H1 (cell line): ENCODE results near the gene TIMM21.

Experiments used
- CEBPB ChIP-seq: IDR thresholded peaks from 2 replicates; pipeline ENCODE4 v1.6.1; 2012; ENCODE audit warnings: low read depth, low read length
- CHD2 ChIP-seq: IDR thresholded peaks from 2 replicates; pipeline ENCODE4 v1.6.1; 2012; ENCODE audit warnings: low read length, improper control_type of control experiment
- EP300 ChIP-seq, 2 experiments: IDR thresholded peaks; 1 replicate in 1 of 2; 2 replicates in 1 of 2; pipeline ENCODE4 v1.6.1; 2011 to 2012; ENCODE audit warnings: low read depth in 2 of 2, low read length in 2 of 2, mild to moderate bottlenecking in 2 of 2, borderline replicate concordance in 1 of 2, inconsistent platforms in 1 of 2, moderate library complexity in 1 of 2
- EZH2 ChIP-seq: fragments of 200-600 bp; sonication (generic); IDR thresholded peaks from 2 replicates; pipeline ENCODE4 v1.7.1; 2012; ENCODE audit warnings: low read depth, mild to moderate bottlenecking, moderate library complexity, low read length, inconsistent platforms; ENCODE audit not compliant: severe bottlenecking
- HDAC2 ChIP-seq, 2 experiments: fragments of 300-600 bp in 1 of 2; sonication (generic) in 1 of 2; IDR thresholded peaks; 2 replicates each; pipeline ENCODE4 v1.6.1; 2011 to 2012; ENCODE audit warnings: low read depth in 2 of 2, low read length in 2 of 2, mild to moderate bottlenecking in 2 of 2, moderate library complexity in 2 of 2, borderline replicate concordance in 1 of 2, inconsistent platforms in 1 of 2
- NRF1 ChIP-seq: IDR thresholded peaks from 2 replicates; pipeline ENCODE4 v1.6.1; 2011; ENCODE audit warnings: mild to moderate bottlenecking, low read depth, low read length, improper control_type of control experiment
- POLR2AphosphoS5 ChIP-seq: IDR thresholded peaks from 2 replicates; pipeline ENCODE4 v1.6.1; 2011; ENCODE audit warnings: low read depth, low read length
- RFX5 ChIP-seq: IDR thresholded peaks from 2 replicates; pipeline ENCODE4 v1.6.1; 2011; ENCODE audit warnings: low read depth, low read length, improper control_type of control experiment, borderline replicate concordance
- SRF ChIP-seq: IDR thresholded peaks from 2 replicates; pipeline ENCODE4 v1.6.1; 2011; ENCODE audit warnings: mild to moderate bottlenecking, low read depth, low read length, moderate library complexity
- SUZ12 ChIP-seq: fragments of 200-600 bp; sonication (generic); IDR thresholded peaks from 2 replicates; pipeline ENCODE4 v1.6.1; 2012; ENCODE audit warnings: mild to moderate bottlenecking, inconsistent platforms, low read length, moderate library complexity, mixed read lengths
- TF ChIP-seq, protein P1 (sequence below), 3 experiments: IDR thresholded peaks; 1 replicate in 2 of 3; 2 replicates in 1 of 3; pipeline versions ENCODE4 v1.5.1 to v1.6.1; 2011; ENCODE audit warnings: low read length in 3 of 3, mild to moderate bottlenecking in 3 of 3, inconsistent platforms in 2 of 3, low read depth in 1 of 3, moderate library complexity in 1 of 3; ENCODE audit not compliant: insufficient read depth in 1 of 3; ENCODE audit errors: control extremely low read depth in 1 of 3

DNA sequence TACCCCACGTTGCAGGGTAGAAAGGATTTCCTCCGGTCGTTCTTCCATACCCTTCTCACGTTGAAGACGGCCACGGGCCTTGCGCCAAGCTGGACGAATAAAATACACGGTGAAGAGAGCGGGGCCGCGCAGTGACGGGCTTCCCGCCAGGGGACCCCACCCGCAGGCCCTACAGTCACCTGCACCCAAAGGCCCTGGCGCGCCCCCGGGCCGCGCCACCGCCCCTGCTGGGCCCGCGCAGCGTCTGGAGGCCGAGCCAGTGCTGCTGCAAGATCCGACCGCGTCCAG lies 888 bp upstream of the TIMM21 start:
- TF ChIP-seq, protein P1, sequence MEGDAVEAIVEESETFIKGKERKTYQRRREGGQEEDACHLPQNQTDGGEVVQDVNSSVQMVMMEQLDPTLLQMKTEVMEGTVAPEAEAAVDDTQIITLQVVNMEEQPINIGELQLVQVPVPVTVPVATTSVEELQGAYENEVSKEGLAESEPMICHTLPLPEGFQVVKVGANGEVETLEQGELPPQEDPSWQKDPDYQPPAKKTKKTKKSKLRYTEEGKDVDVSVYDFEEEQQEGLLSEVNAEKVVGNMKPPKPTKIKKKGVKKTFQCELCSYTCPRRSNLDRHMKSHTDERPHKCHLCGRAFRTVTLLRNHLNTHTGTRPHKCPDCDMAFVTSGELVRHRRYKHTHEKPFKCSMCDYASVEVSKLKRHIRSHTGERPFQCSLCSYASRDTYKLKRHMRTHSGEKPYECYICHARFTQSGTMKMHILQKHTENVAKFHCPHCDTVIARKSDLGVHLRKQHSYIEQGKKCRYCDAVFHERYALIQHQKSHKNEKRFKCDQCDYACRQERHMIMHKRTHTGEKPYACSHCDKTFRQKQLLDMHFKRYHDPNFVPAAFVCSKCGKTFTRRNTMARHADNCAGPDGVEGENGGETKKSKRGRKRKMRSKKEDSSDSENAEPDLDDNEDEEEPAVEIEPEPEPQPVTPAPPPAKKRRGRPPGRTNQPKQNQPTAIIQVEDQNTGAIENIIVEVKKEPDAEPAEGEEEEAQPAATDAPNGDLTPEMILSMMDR (IDR thresholded peaks at IDR 0.05; ENCODE audit: control extremely low read depth in 1 of 3, insufficient read depth in 1 of 3, low read depth in 1 of 3, low read length in 3 of 3), result no peak
- no peak for TF ChIP-seq CHD2
- TF ChIP-seq HDAC2 (IDR thresholded peaks at IDR 0.05; ENCODE audit: borderline replicate concordance in 1 of 2, low read depth in 2 of 2, low read length in 2 of 2), result peak in 1 of 2 experiments; percentile 21; a peak in 1 of 4 replicates
- no peak for TF ChIP-seq EP300 (IDR thresholded peaks at IDR 0.05; ENCODE audit: borderline replicate concordance in 1 of 2, low read depth in 2 of 2, low read length in 2 of 2)
- no peak for TF ChIP-seq CEBPB
- TF ChIP-seq SUZ12, result no peak
- TF ChIP-seq POLR2AphosphoS5, result no peak
- no peak for TF ChIP-seq SRF
- TF ChIP-seq EZH2, result no peak
- no peak for TF ChIP-seq RFX5
- no peak for TF ChIP-seq NRF1
